ENCODE data around the gene CYP2C18. TPM values are rescaled to one million over a fixed set of nuclear protein-coding genes. Genes with fewer than 3 reads are reported as not detected.
"Not testable (repeated sequence)": the region's sequence is repeated elsewhere in the genome, so short reads cannot be mapped to it uniquely, and the experiment has no call there.

Gene CYP2C18
- total RNA-seq, 1 donor from 2014 or later, result 45.8 TPM

- no peak for DNase-seq (ENCODE audit: low spot score)
Observed at GRCh38 chr10:94747137-94747536, 63.6 kb downstream of the CYP2C18 start.

- no peak for DNase-seq (ENCODE audit: low spot score)
Observed at GRCh38 chr10:94747838-94748237, 64.3 kb downstream of the CYP2C18 start.

DNA sequence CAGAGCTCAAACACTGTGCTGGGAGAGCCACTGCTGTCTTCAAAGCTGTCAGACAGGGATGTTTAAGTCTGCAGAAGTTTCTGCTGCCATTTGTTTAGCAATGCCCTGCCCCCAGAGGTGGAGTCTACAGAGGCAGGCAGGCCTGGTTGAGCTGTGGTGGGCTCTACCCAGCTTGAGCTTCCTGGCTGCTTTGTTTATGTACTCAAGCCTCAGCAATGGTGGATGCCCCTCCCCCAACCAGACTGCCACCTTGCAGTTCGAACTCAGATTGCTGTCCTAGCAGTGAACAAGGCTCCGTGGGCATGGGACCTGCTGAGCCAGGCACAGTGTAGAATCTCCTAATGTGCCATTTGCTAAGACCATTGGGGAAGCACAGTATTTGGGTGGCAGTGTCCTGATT lies 74.4 kb downstream of the CYP2C18 start:
- DNase-seq (ENCODE audit: low spot score), result no peak

- DNase-seq (ENCODE audit: low spot score), result no peak
Observed at GRCh38 chr10:94760586-94761178, 77.2 kb downstream of the CYP2C18 start.

- DNase-seq (ENCODE audit: low spot score), result no peak
Observed at GRCh38 chr10:94762393-94762792, 78.9 kb downstream of the CYP2C18 start, which contains the start of gene CYP2C19. Gene CYP2C19, plus strand, starts transcription at chr10:94762681. Its CDS starts 25 bp downstream, at chr10:94762706.

DNA sequence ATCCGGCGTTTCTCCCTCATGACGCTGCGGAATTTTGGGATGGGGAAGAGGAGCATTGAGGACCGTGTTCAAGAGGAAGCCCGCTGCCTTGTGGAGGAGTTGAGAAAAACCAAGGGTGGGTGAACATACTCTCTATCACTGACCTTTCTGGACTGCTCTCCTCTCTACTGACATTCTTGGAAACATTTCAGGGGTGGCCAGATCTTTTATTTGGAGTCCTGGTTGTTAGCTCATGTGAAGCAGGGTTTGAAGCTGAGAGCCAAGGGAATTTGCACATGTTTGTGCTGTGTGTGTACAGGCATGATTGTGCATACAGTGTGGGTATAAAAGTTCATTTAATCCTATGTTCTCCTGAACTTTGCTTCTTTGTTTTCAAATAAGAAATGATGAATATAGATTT lies 91.9 kb downstream of the CYP2C18 start:
- not testable (repeated sequence) for DNase-seq (ENCODE audit: low spot score)

GRCh38 chr10:94777886-94778458 lies 94.4 kb downstream of the CYP2C18 start:
- DNase-seq (ENCODE audit: low spot score), result peak; percentile 14

DNA sequence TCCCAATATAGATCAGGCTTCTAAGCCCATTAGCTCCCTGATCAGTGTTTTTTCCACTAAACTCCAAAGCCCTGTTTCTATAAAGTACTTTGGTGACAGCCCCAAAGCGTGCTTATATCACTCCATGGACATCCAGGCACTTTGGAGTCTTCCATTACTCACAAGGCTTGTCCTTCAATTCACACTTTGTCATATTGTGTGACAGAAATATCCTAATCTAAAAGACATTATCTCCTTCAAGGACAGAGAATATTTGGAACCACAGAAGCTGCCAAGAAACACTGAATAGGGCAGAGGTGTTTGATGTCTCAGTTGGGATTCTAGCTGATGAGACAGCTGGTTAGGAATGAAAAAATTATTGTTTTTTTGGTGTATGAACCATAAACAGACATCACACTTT lies 97.3 kb downstream of the CYP2C18 start:
- no peak for DNase-seq (ENCODE audit: low spot score)

GRCh38 chr10:94784256-94784655 lies 100.7 kb downstream of the CYP2C18 start:
- no peak for DNase-seq (ENCODE audit: low spot score)

- DNase-seq (ENCODE audit: low spot score), result no peak
Observed at GRCh38 chr10:94785211-94785610, 101.7 kb downstream of the CYP2C18 start.

Other genes starting within 250 kb of the CYP2C18 start
- 7.1 TPM for gene HELLS, start 137.9 kb upstream of the CYP2C18 start, total RNA-seq
- gene CYP2C19, start 79.0 kb downstream of the CYP2C18 start, total RNA-seq, result 188 TPM

Data from mucosa of gallbladder (tissue), 1 donor.